ENCODE data around the gene ZNF443.

Gene ZNF443

DNA sequence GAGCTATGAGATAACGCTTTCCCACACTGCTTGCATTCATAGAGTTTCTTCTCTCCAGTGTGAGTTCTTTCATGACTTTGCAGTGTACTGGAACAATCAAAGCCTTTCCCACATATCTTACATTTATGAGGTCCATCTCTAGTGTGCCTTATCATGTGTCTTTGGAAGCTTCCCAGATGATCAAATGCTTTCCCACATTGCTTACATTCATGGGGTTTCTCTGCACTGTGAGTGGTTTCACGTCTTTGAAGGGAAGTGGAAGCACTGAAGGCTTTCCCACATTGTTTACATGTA, 60.4 kb downstream of the ZNF443 start:
- TF ChIP-seq, protein P1, sequence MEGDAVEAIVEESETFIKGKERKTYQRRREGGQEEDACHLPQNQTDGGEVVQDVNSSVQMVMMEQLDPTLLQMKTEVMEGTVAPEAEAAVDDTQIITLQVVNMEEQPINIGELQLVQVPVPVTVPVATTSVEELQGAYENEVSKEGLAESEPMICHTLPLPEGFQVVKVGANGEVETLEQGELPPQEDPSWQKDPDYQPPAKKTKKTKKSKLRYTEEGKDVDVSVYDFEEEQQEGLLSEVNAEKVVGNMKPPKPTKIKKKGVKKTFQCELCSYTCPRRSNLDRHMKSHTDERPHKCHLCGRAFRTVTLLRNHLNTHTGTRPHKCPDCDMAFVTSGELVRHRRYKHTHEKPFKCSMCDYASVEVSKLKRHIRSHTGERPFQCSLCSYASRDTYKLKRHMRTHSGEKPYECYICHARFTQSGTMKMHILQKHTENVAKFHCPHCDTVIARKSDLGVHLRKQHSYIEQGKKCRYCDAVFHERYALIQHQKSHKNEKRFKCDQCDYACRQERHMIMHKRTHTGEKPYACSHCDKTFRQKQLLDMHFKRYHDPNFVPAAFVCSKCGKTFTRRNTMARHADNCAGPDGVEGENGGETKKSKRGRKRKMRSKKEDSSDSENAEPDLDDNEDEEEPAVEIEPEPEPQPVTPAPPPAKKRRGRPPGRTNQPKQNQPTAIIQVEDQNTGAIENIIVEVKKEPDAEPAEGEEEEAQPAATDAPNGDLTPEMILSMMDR (conservative IDR thresholded peaks at IDR 0.05; ENCODE audit: low read depth, low read length): no peak
- DNase-seq (ENCODE audit: low read depth): no peak
- H3K4me3 ChIP-seq (ENCODE audit: low read length): no peak overlapping the region

DNA sequence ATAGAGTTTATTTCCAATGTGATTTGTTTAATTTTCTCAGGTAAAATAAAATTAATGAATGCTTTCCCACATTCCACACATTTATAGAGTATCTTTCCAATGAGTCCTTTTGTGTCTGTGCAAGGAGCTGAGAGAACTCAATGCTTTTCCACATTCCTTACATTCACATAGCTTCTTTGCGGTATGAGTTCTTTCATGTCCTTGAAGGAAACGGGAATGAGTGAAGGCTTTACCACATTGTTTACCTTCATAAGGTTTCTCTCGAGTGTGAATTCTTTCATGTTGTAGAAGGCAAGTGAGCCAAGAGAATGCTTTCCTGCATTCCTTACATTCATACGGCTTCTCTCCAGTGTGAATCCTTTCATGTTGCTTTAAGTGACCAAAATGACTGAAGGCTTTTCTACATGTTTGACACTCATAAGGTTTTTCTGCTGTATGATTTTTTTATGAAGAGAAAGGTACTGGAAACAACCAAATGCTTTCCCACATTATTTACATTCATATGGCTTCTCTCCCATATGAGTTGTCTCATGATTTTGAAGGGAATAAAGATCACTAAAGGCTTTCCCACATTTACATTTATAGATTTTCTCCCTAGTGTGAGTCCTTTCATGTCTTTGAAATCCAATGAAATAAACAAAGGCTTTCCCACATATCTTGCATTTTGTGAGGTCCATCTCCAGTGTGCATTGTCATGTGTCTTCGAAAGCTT, 60.9 kb downstream of the ZNF443 start:
- DNase-seq (ENCODE audit: low read depth): no peak
- H3K4me3 ChIP-seq (ENCODE audit: low read length): no peak overlapping the region
- TF ChIP-seq, protein P1 (conservative IDR thresholded peaks at IDR 0.05; ENCODE audit: low read depth, low read length): no peak
